ENCODE results near the gene WBP2.

- TF ChIP-seq EZH2 (IDR thresholded peaks at IDR 0.05; ENCODE audit: insufficient read depth, low read length) (no peak), CTCF (IDR thresholded peaks at IDR 0.05; ENCODE audit: insufficient read depth, low read depth, low read length) (no peak)
Measured at GRCh38 chr17:75822119-75822799, 32.9 kb downstream of the WBP2 start.
